ENCODE measurements around the gene ACSM2A. TPM values are rescaled to one million over a fixed set of nuclear protein-coding genes. Genes with fewer than 3 reads are reported as not detected.
"Not testable (repeated sequence)": the region's sequence is repeated elsewhere in the genome, so short reads cannot be mapped to it uniquely, and the experiment has no call there.

The ACSM2A gene
- total and polyA plus RNA-seq, 4 donors, result 30.1 to 1,049 (median 392) TPM

DNA sequence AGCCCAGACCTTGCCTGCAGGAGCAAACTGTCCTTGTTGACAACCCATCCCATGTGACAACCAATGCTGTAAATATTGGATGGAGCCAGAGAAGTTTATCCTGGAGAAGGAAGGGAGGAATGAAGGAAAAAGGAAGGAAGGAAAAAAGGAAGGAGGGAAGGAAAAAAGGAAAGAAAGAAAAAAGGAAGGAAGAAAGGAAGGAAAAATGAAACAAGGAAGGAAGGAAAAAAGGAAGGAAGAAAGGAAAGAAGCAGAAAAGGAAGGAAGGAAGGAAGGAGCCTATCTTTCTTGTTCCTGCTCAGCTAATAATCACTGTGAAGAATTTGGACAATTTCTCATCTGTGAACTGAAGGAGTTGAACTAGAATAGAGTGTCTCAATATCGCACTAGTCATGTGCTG lies 68.8 kb downstream of the ACSM2A start:
- WGBS, result 90% methylated on average over 1 of the region's 1 CpG
- Histone ChIP-seq H3K9me3 (ENCODE audit: control insufficient read depth in 4 of 4, low read length in 3 of 4) (no peaks in the 10 kb centered on the region), H3K4me1 (ENCODE audit: control insufficient read depth in 4 of 4, insufficient read depth in 4 of 4, low read length in 3 of 4) (no peaks in the 10 kb centered on the region), H3K27ac (ENCODE audit: low read depth in 1 of 2, low read length in 2 of 2) (no peak overlapping the region), H3K36me3 (ENCODE audit: control insufficient read depth in 4 of 4, insufficient read depth in 3 of 4, low read depth in 1 of 4, low read length in 3 of 4) (no peaks in the 10 kb centered on the region), H3K4me3 (ENCODE audit: low read depth in 1 of 3, low read length in 3 of 3) (no peak overlapping the region), H3K27me3 (ENCODE audit: control insufficient read depth in 4 of 4, insufficient read depth in 4 of 4, low read length in 3 of 4) (no peaks in the 10 kb centered on the region), H3K9ac (ENCODE audit: low read depth in 1 of 2, low read length in 2 of 2) (no peak overlapping the region)
- DNase-seq (ENCODE audit: low spot score), result no peak
- TF ChIP-seq, protein P1, sequence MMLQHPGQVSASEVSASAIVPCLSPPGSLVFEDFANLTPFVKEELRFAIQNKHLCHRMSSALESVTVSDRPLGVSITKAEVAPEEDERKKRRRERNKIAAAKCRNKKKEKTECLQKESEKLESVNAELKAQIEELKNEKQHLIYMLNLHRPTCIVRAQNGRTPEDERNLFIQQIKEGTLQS (IDR thresholded peaks at IDR 0.05), result no peak
- TF ChIP-seq SP1 (IDR thresholded peaks at IDR 0.05) (no peak), EGR1 (IDR thresholded peaks at IDR 0.05; ENCODE audit: low read depth in 2 of 2) (no peak), JUND (IDR thresholded peaks at IDR 0.05) (no peak), RAD21 (IDR thresholded peaks at IDR 0.05) (no peak), TAF1 (conservative IDR thresholded peaks at IDR 0.05) (no peak), RXRA (IDR thresholded peaks at IDR 0.05) (no peak), GABPA (IDR thresholded peaks at IDR 0.05 in 1 of 2, conservative IDR thresholded peaks at IDR 0.05 in 1 of 2) (no peak), NR2F2 (IDR thresholded peaks at IDR 0.05) (no peak), HNF4G (IDR thresholded peaks at IDR 0.05) (no peak), FOXA2 (IDR thresholded peaks at IDR 0.05) (no peak)
- TF ChIP-seq, protein P2, sequence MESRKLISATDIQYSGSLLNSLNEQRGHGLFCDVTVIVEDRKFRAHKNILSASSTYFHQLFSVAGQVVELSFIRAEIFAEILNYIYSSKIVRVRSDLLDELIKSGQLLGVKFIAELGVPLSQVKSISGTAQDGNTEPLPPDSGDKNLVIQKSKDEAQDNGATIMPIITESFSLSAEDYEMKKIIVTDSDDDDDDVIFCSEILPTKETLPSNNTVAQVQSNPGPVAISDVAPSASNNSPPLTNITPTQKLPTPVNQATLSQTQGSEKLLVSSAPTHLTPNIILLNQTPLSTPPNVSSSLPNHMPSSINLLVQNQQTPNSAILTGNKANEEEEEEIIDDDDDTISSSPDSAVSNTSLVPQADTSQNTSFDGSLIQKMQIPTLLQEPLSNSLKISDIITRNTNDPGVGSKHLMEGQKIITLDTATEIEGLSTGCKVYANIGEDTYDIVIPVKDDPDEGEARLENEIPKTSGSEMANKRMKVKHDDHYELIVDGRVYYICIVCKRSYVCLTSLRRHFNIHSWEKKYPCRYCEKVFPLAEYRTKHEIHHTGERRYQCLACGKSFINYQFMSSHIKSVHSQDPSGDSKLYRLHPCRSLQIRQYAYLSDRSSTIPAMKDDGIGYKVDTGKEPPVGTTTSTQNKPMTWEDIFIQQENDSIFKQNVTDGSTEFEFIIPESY (IDR thresholded peaks at IDR 0.05), result no peak
- TF ChIP-seq, protein P3, sequence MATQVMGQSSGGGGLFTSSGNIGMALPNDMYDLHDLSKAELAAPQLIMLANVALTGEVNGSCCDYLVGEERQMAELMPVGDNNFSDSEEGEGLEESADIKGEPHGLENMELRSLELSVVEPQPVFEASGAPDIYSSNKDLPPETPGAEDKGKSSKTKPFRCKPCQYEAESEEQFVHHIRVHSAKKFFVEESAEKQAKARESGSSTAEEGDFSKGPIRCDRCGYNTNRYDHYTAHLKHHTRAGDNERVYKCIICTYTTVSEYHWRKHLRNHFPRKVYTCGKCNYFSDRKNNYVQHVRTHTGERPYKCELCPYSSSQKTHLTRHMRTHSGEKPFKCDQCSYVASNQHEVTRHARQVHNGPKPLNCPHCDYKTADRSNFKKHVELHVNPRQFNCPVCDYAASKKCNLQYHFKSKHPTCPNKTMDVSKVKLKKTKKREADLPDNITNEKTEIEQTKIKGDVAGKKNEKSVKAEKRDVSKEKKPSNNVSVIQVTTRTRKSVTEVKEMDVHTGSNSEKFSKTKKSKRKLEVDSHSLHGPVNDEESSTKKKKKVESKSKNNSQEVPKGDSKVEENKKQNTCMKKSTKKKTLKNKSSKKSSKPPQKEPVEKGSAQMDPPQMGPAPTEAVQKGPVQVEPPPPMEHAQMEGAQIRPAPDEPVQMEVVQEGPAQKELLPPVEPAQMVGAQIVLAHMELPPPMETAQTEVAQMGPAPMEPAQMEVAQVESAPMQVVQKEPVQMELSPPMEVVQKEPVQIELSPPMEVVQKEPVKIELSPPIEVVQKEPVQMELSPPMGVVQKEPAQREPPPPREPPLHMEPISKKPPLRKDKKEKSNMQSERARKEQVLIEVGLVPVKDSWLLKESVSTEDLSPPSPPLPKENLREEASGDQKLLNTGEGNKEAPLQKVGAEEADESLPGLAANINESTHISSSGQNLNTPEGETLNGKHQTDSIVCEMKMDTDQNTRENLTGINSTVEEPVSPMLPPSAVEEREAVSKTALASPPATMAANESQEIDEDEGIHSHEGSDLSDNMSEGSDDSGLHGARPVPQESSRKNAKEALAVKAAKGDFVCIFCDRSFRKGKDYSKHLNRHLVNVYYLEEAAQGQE (IDR thresholded peaks at IDR 0.05), result no peak

DNA sequence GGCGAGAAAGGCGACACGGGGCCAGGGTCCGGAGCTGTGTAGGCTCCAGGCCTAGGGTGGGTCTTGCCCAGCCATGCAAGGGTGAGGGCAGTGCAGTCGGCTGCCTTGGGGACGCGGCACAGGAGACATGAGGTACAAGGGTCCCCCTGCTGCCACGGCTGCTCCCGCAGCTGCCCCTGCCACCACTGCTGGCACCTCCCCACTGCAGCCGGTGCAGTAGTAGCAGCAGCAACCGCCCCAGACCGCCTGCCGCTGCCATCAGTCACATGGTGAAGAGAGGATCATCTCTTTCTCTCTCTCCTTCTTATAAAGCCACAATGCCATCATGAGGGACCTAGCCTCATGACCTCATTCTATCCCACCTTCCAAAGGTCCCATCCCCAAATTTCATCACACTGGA lies 80.5 kb downstream of the ACSM2A start:
- H3K36me3 ChIP-seq (ENCODE audit: control insufficient read depth in 4 of 4, insufficient read depth in 3 of 4, low read depth in 1 of 4, low read length in 3 of 4), result not testable (repeated sequence)

DNA sequence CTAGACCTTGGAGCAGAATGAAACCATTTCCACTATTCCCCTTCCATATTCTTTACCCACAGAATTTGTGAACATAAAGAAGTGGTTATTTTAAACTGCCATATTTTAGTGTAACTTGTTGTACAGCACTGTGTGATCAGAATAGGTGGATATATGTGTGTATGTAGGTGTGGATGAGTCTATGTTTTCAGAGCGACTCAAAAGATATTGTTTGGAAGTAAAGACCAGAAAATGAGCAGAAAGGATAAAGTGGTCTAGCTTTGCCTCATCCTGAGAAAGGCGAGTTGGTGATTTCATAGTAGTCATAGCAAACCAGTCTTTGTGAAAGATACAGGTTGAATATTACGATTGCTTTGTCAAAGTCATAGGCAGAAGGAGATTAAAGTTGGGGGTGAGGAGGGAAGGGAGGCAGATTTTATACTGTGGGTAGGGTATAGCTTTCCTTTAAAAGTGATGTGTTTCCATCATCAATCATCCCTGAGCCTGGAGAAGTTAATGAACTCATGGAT lies 81.0 kb downstream of the ACSM2A start:
- no CpG with 5 or more reads among the region's 3 CpGs for WGBS
- not testable (repeated sequence) for H3K9me3 ChIP-seq (ENCODE audit: control insufficient read depth in 4 of 4, low read length in 3 of 4); H3K4me1 ChIP-seq (ENCODE audit: control insufficient read depth in 4 of 4, insufficient read depth in 4 of 4, low read length in 3 of 4); DNase-seq (ENCODE audit: low spot score); H3K27ac ChIP-seq (ENCODE audit: low read depth in 1 of 2, low read length in 2 of 2); H3K9ac ChIP-seq (ENCODE audit: low read depth in 1 of 2, low read length in 2 of 2); H3K27me3 ChIP-seq (ENCODE audit: control insufficient read depth in 4 of 4, insufficient read depth in 4 of 4, low read length in 3 of 4); H3K4me3 ChIP-seq (ENCODE audit: low read depth in 1 of 3, low read length in 3 of 3)
- peaks cover 3 to 12% (median 10%) of the 10 kb centered on the region in 4 donors for H3K36me3 ChIP-seq (ENCODE audit: control insufficient read depth in 4 of 4, insufficient read depth in 3 of 4, low read depth in 1 of 4, low read length in 3 of 4)

More for the DNA sequence above, 80.5 kb downstream of the ACSM2A start:
- H3K27ac ChIP-seq (ENCODE audit: low read depth in 1 of 2, low read length in 2 of 2); H3K9me3 ChIP-seq (ENCODE audit: control insufficient read depth in 4 of 4, low read length in 3 of 4); H3K27me3 ChIP-seq (ENCODE audit: control insufficient read depth in 4 of 4, insufficient read depth in 4 of 4, low read length in 3 of 4); H3K9ac ChIP-seq (ENCODE audit: low read depth in 1 of 2, low read length in 2 of 2); H3K4me3 ChIP-seq (ENCODE audit: low read depth in 1 of 3, low read length in 3 of 3); DNase-seq (ENCODE audit: low spot score); H3K4me1 ChIP-seq (ENCODE audit: control insufficient read depth in 4 of 4, insufficient read depth in 4 of 4, low read length in 3 of 4): not testable (repeated sequence)
- no CpG with 5 or more reads among the region's 13 CpGs for WGBS

DNA sequence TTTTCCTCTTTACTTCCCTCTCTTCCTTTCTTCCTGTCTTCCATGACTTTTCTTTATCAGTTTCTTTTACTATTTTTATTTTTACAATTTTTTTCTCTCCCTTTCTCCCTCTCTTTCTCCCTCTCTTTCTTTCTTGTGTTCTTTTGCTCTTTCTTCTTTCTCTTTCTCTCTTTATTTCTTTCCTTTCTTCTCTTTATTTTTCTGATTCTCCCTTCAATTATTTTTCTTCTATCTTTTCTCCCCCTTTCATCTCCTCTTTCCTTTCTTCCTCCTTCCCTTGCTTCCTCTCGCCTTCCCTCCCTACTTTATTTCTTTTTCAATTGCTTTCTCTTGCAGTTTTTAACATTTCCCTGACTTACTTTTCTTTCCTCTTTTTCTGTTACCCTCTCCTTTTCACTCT lies 85.3 kb downstream of the ACSM2A start:
- not testable (repeated sequence) for H3K27ac ChIP-seq (ENCODE audit: low read depth in 1 of 2, low read length in 2 of 2); H3K4me3 ChIP-seq (ENCODE audit: low read depth in 1 of 3, low read length in 3 of 3); H3K9me3 ChIP-seq (ENCODE audit: control insufficient read depth in 4 of 4, low read length in 3 of 4); H3K27me3 ChIP-seq (ENCODE audit: control insufficient read depth in 4 of 4, insufficient read depth in 4 of 4, low read length in 3 of 4); H3K4me1 ChIP-seq (ENCODE audit: control insufficient read depth in 4 of 4, insufficient read depth in 4 of 4, low read length in 3 of 4); DNase-seq (ENCODE audit: low spot score); H3K9ac ChIP-seq (ENCODE audit: low read depth in 1 of 2, low read length in 2 of 2)
- WGBS, result 82% methylated on average over 1 of the region's 1 CpG
- H3K36me3 ChIP-seq (ENCODE audit: control insufficient read depth in 4 of 4, insufficient read depth in 3 of 4, low read depth in 1 of 4, low read length in 3 of 4), result peaks cover 7 to 34% (median 28%) of the 10 kb centered on the region in 4 donors

All from liver (tissue), 9 donors.